ENCODE results near the gene SELENOW.

DNA sequence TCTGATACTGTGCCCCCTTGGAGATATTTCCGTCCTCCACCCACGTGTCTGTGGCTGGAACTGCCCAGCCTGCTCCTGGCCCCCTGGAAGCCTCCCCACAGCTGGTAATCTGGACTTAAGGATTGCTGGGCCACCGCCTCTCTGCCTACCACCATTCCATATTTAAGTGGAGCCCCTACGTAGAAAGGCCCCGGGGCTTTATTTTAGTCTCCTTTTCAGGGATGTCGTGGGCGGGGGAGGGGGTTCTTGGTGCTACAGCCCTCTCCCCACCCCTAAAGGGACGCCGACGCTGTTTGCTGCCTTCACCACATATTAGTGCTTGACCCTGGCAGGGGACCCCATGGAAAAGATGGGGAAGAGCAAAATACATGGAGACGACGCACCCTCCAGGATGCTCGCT is 35.9 kb upstream of the SELENOW start:
- TF ChIP-seq, protein P1, sequence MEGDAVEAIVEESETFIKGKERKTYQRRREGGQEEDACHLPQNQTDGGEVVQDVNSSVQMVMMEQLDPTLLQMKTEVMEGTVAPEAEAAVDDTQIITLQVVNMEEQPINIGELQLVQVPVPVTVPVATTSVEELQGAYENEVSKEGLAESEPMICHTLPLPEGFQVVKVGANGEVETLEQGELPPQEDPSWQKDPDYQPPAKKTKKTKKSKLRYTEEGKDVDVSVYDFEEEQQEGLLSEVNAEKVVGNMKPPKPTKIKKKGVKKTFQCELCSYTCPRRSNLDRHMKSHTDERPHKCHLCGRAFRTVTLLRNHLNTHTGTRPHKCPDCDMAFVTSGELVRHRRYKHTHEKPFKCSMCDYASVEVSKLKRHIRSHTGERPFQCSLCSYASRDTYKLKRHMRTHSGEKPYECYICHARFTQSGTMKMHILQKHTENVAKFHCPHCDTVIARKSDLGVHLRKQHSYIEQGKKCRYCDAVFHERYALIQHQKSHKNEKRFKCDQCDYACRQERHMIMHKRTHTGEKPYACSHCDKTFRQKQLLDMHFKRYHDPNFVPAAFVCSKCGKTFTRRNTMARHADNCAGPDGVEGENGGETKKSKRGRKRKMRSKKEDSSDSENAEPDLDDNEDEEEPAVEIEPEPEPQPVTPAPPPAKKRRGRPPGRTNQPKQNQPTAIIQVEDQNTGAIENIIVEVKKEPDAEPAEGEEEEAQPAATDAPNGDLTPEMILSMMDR (IDR thresholded peaks at IDR 0.05; ENCODE audit: insufficient read depth, low read length, poor library complexity, severe bottlenecking): no peak
- no peak for TF ChIP-seq EZH2phosphoT487 (conservative IDR thresholded peaks at IDR 0.05; ENCODE audit: low read length)

Measured in SU-DHL-6 (cell line).